ENCODE data around the gene OPHN1.

DNA sequence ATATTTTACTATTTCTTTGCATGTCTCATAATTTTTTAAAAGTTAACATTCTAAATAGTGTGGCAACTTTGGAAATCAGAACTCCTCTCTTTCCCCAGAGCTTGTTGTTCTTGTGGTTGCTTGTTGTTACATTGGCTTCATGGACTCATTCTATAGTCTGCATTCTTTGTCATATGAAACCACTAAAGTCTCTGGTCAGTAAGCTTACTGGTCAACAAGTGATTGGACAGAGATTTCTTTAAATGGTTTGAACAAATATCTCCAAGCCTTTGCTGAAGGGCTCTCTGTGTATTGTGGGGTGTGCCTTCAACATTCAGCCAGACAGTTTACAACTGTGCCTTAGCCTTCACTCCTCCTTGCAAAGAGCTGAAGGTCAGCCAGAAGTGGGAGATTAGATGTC, 147.2 kb downstream of the OPHN1 start:
- TF ChIP-seq, protein P1, sequence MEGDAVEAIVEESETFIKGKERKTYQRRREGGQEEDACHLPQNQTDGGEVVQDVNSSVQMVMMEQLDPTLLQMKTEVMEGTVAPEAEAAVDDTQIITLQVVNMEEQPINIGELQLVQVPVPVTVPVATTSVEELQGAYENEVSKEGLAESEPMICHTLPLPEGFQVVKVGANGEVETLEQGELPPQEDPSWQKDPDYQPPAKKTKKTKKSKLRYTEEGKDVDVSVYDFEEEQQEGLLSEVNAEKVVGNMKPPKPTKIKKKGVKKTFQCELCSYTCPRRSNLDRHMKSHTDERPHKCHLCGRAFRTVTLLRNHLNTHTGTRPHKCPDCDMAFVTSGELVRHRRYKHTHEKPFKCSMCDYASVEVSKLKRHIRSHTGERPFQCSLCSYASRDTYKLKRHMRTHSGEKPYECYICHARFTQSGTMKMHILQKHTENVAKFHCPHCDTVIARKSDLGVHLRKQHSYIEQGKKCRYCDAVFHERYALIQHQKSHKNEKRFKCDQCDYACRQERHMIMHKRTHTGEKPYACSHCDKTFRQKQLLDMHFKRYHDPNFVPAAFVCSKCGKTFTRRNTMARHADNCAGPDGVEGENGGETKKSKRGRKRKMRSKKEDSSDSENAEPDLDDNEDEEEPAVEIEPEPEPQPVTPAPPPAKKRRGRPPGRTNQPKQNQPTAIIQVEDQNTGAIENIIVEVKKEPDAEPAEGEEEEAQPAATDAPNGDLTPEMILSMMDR (IDR thresholded peaks at IDR 0.05): no peak
- no peak for TF ChIP-seq POLR2A (IDR thresholded peaks at IDR 0.05)

All from gastroesophageal sphincter (tissue), 3 donors.